HK-2 (cell line): ENCODE measurements around the gene N4BP2.

Source experiments
- DNase-seq: peaks from one replicate; pipeline ENCODE4 v3.0.0-alpha.2; 2018; ENCODE audit not compliant: unreplicated experiment

The N4BP2 gene

GRCh38 chr4:40192114-40193015 lies 135.7 kb downstream of the N4BP2 start:
- no peak for DNase-seq

- DNase-seq, result no peak
Observed at GRCh38 chr4:40193016-40193571, 136.4 kb downstream of the N4BP2 start.

GRCh38 chr4:40193578-40193977 lies 136.9 kb downstream of the N4BP2 start:
- DNase-seq, result no peak

GRCh38 chr4:40194602-40195161 lies 138.0 kb downstream of the N4BP2 start:
- DNase-seq, result no peak

- DNase-seq, result no peak
Observed at GRCh38 chr4:40195182-40196177, 138.8 kb downstream of the N4BP2 start.

- DNase-seq, result no peak
Observed at GRCh38 chr4:40196272-40196671, 139.6 kb downstream of the N4BP2 start.

GRCh38 chr4:40196724-40197281 lies 140.2 kb downstream of the N4BP2 start, which contains the start of gene RHOH:
TSS of gene RHOH (plus strand) at chr4:40197031. CDS start at chr4:40243387, 46,356 bp downstream.
- no peak for DNase-seq

GRCh38 chr4:40197879-40198689 lies 141.4 kb downstream of the N4BP2 start:
- no peak for DNase-seq

GRCh38 chr4:40199179-40199670 lies 142.6 kb downstream of the N4BP2 start:
- DNase-seq, result no peak

- DNase-seq, result peak; percentile 13
Observed at GRCh38 chr4:40199999-40200874, 143.6 kb downstream of the N4BP2 start.

- no peak for DNase-seq
Observed at GRCh38 chr4:40200875-40201801, 144.5 kb downstream of the N4BP2 start.

GRCh38 chr4:40201898-40202297 lies 145.2 kb downstream of the N4BP2 start:
- DNase-seq, result no peak

- DNase-seq, result no peak
Observed at GRCh38 chr4:40202474-40202873, 145.8 kb downstream of the N4BP2 start.

GRCh38 chr4:40204507-40205258 lies 148.0 kb downstream of the N4BP2 start:
- DNase-seq, result no peak

GRCh38 chr4:40205259-40206198 lies 148.9 kb downstream of the N4BP2 start:
- DNase-seq, result no peak

GRCh38 chr4:40206426-40206825 lies 149.8 kb downstream of the N4BP2 start:
- no peak for DNase-seq
